K562 (cell line): ENCODE measurements around the gene ZMYM4. TPM values are rescaled to one million over a fixed set of nuclear protein-coding genes. Genes with fewer than 3 reads are reported as not detected.

Source experiments
- ATAC-seq: fragments of 200-7000 bp; cut with Tn5 transposase; 3 replicates; pipeline ENCODE4 v1.9.1; 2020; ENCODE audit warnings: moderate library complexity
- BruUV-seq: library from RNA; stranded (reverse); fragments of 400-500 nt; replicated peaks from 2 replicates; lab custom pipeline; 2021; lab: Mats Ljungman, UMichigan
- CTCF ChIA-PET: fragments of 300-600 bp; formaldehyde crosslinking; extraction: SDS; loops from one replicate; lab custom pipeline; 2021; ENCODE audit warnings: low intra/inter-chr PET ratio; lab: Yijun Ruan, JAX
- POLR2A ChIA-PET: fragments of 300-600, 350-650 bp; sonication (Branson Sonifier 250); formaldehyde crosslinking; extraction: SDS; loops from one replicate; lab custom pipeline; 2021; ENCODE audit warnings: antibody characterized with exemption, inconsistent platforms; lab: Yijun Ruan, JAX
- DNase-seq, 4 experiments: peaks; one replicate each; pipeline versions ENCODE4 v3.0.0 to v3.0.0-alpha.2; 2011 to 2018; ENCODE audit warnings: low spot score in 3 of 4, mixed read lengths in 3 of 4; ENCODE audit errors: extremely low read depth in 1 of 4
- FAIRE-seq: peaks from 2 replicates; lab custom pipeline; 2011; peaks lifted over from hg19 to GRCh38; lab: Jason Lieb, UNC
- H2AFZ ChIP-seq: 2 replicates; pipeline ENCODE4 v1.6.0; 2011; ENCODE audit warnings: low read depth, low read length, control low read depth, inconsistent platforms
- H3K27ac ChIP-seq: fragments of 200-600 bp; 3 replicates; pipeline ENCODE4 v1.8.0; 2011; ENCODE audit warnings: low read depth, mild to moderate bottlenecking, control low read depth, inconsistent platforms, low read length, moderate library complexity, mixed read lengths; ENCODE audit errors: extremely low read depth
- H3K27me3 ChIP-seq, 2 experiments: fragments of 300-600 bp in 1 of 2; 2 replicates in 1 of 2; 3 replicates in 1 of 2; pipeline versions ENCODE4 v1.6.0 to v1.8.0; 2011; ENCODE audit warnings: inconsistent platforms in 2 of 2, low read length in 2 of 2, mild to moderate bottlenecking in 1 of 2, mixed read lengths in 1 of 2, moderate library complexity in 1 of 2; ENCODE audit not compliant: control insufficient read depth in 2 of 2, insufficient read depth in 2 of 2
- H3K36me3 ChIP-seq: fragments of 300-600 bp; 3 replicates; pipeline ENCODE4 v1.8.0; 2011; ENCODE audit warnings: mild to moderate bottlenecking, low read length, inconsistent platforms; ENCODE audit not compliant: control insufficient read depth, insufficient read depth
- H3K4me1 ChIP-seq, 2 experiments: fragments of 200-600 bp in 1 of 2; replicated peaks in 1 of 2; 2 replicates in 1 of 2; 3 replicates in 1 of 2; pipeline versions ENCODE4 v1.5.1 to v1.8.0; 2011; ENCODE audit warnings: inconsistent platforms in 2 of 2, low read length in 2 of 2, mild to moderate bottlenecking in 1 of 2, mixed read lengths in 1 of 2, moderate library complexity in 1 of 2; ENCODE audit not compliant: control insufficient read depth in 2 of 2, insufficient read depth in 2 of 2
- H3K4me2 ChIP-seq: 2 replicates; pipeline ENCODE4 v1.6.1; 2011; ENCODE audit warnings: low read length, control low read depth, inconsistent platforms, mixed read lengths; ENCODE audit not compliant: insufficient read depth
- H3K4me3 ChIP-seq: fragments of 200-600 bp; sonication (generic), shearing (Covaris generic); 2 replicates; pipeline ENCODE4 v1.5.1; 2016; ENCODE audit warnings: control low read depth, inconsistent platforms
- H3K79me2 ChIP-seq: fragments of 200-600 bp; 3 replicates; pipeline ENCODE4 v1.8.0; 2011; ENCODE audit warnings: low read length, inconsistent platforms; ENCODE audit not compliant: control insufficient read depth, insufficient read depth
- H3K9ac ChIP-seq, 2 experiments: 2 replicates each; pipeline versions ENCODE4 v1.6.0 to v1.6.1; 2011; ENCODE audit warnings: low read depth in 2 of 2, low read length in 2 of 2, control low read depth in 1 of 2, inconsistent platforms in 1 of 2, mild to moderate bottlenecking in 1 of 2, mixed read lengths in 1 of 2; ENCODE audit not compliant: insufficient read depth in 1 of 2
- H3K9me1 ChIP-seq: one replicate; pipeline ENCODE4 v1.6.0; 2011; ENCODE audit warnings: inconsistent platforms, mild to moderate bottlenecking, low read length, moderate library complexity; ENCODE audit not compliant: control insufficient read depth, insufficient read depth
- H3K9me3 ChIP-seq: replicated peaks from 2 replicates; pipeline ENCODE4 v1.5.1; 2011; ENCODE audit warnings: low read depth, low read length, inconsistent platforms; ENCODE audit not compliant: control insufficient read depth, insufficient read depth
- H4K20me1 ChIP-seq: replicated peaks from 2 replicates; pipeline ENCODE4 v1.6.1; 2011; ENCODE audit warnings: low read length, inconsistent platforms, mixed read lengths; ENCODE audit not compliant: control insufficient read depth, insufficient read depth
- BRD4 ChIP-seq: fragments of 200-600 bp; sonication (generic); IDR thresholded peaks from 2 replicates; pipeline ENCODE4 v1.6.1; 2017; ENCODE audit warnings: inconsistent platforms
- CHD4 ChIP-seq: fragments of 200-600 bp; sonication (generic); IDR thresholded peaks from 3 replicates; pipeline ENCODE4 v1.6.1; 2012; ENCODE audit warnings: low read depth, mild to moderate bottlenecking, mixed read lengths, low read length, inconsistent platforms; ENCODE audit not compliant: insufficient read depth, insufficient replicate concordance, poor library complexity, severe bottlenecking
- CLOCK ChIP-seq: fragments of 250-450 bp; sonication (Bioruptor Pico); IDR thresholded peaks from 2 replicates; pipeline ENCODE4 v1.4.0; 2020; ENCODE audit warnings: mild to moderate bottlenecking, moderate library complexity, borderline replicate concordance
- DDX20 ChIP-seq: fragments of 450-650 bp; IDR thresholded peaks from 2 replicates; pipeline ENCODE4 v1.6.1; 2016; ENCODE audit warnings: missing genetic modification characterization, low read depth, mild to moderate bottlenecking, missing compliant biosample characterization, moderate library complexity
- GTF2A2 ChIP-seq: IDR thresholded peaks from 2 replicates; pipeline ENCODE4 v1.6.1; 2016; ENCODE audit warnings: mild to moderate bottlenecking, missing genetic modification characterization, missing compliant biosample characterization
- HLTF ChIP-seq: fragments of 450-650 bp; IDR thresholded peaks from 2 replicates; pipeline ENCODE4 v1.6.1; 2016
- PCBP2 ChIP-seq: fragments of 200-400 bp; formaldehyde crosslinking; IDR thresholded peaks from 2 replicates; pipeline ENCODE4 v1.6.1; 2018; ENCODE audit warnings: low read length, low read depth, mild to moderate bottlenecking, moderate library complexity; ENCODE audit not compliant: poor library complexity, severe bottlenecking
- WGBS: fragments of 100-300 bp; shearing (Covaris generic); methylation state at CpG from one replicate; pipeline ENCODE4 v1.1.6; 2016; ENCODE audit warnings: low coverage, mixed read lengths; ENCODE audit not compliant: insufficient coverage; ENCODE audit errors: missing lambda C conversion rate; 5-methylcytosine and 5-hydroxymethylcytosine counted together
- in situ Hi-C: fragments of 300-500 bp; cut with MboI; formaldehyde crosslinking; loops from 4 replicates; pipeline ENCODE4 v1.15.0; 2018; ENCODE audit warnings: inconsistent platforms, mixed read lengths
- intact Hi-C: fragments of 100-400 bp; cut with micrococcal nuclease; formaldehyde crosslinking; loops from 2 replicates; pipeline ENCODE4 v1.14.2; 2022
- polyA plus RNA-seq, 8 experiments: library from polyadenylated mRNA; depleted of rRNA in 4 of 8; stranded (reverse) in 5 of 8; unstranded in 3 of 8; fragments of >200 nt; fragmentation: Nextera tagmentation in 2 of 8; fragmentation: Illumina TruSeq in 1 of 8; extraction: Ambion mirVana in 2 of 8; extraction: Trizol in 1 of 8; gene quantifications; 2 replicates each; pipeline versions ENCODE4 v1.2.1 to v1.2.3, GENCODE V29; 2011 to 2014; ENCODE audit warnings: inconsistent platforms in 1 of 8, missing spikeins in 1 of 8
- total RNA-seq, 7 experiments: library from RNA; depleted of rRNA in 6 of 7; stranded (reverse); fragments of >200 nt in 6 of 7; fragmentation: Illumina TruSeq in 2 of 7; extraction: Trizol in 2 of 7; gene quantifications; 2 replicates each; pipeline versions ENCODE4 v1.2.1 to v1.2.3, GENCODE V29; 2011 to 2021; ENCODE audit warnings: low replicate concordance in 1 of 7
- TF ChIP-seq, protein P1 (sequence below): conservative IDR thresholded peaks from 2 replicates; pipeline ENCODE4 v1.6.1; 2011; ENCODE audit warnings: low read depth, mild to moderate bottlenecking, low read length; ENCODE audit not compliant: control insufficient read depth
- TF ChIP-seq, protein P2 (sequence below): fragments of 450-650 bp; formaldehyde crosslinking; IDR thresholded peaks from 2 replicates; pipeline ENCODE4 v1.4.0; 2022; ENCODE audit warnings: mild to moderate bottlenecking, moderate library complexity

Gene ZMYM4
- total and polyA plus RNA-seq, 9 of the 15 experiments (the other 6 are each of a cell fraction or from before 2014, with no cell fraction given): 15.2 to 77.2 (median 63.3) TPM

DNA sequence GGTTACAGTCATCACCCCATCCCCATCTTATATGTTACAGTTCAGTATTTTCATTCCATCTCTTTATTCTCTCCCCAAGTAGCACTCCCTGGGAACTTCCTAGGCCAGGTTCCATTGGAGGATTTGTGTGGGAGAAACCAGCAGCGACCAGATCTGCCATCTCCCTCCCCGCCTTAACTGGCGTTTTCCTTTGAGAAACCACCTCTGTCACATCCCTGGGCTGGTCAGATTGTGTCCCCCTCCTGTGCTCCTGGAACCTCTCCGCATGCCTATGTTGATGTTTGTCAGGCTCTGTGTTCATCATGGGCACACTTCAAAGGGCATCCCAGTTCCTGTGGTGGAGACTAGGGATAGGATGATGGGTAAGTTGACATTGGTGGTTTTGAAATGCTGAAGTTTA, 162.3 kb downstream of the ZMYM4 start:
- Histone ChIP-seq H3K36me3 (peaks cover 33% of the 10 kb centered on the region; the same call in 2 of the 3 replicates), H3K27me3 (no peaks in the 10 kb centered on the region), H3K9ac (no peak overlapping the region), H3K9me1 (no peaks in the 10 kb centered on the region), H2AFZ (no peak overlapping the region), H3K9me3 (no peaks in the 10 kb centered on the region), H4K20me1 (no peaks in the 10 kb centered on the region), H3K4me2 (no peak overlapping the region), H3K27ac (no peak overlapping the region), H3K79me2 (no peaks in the 10 kb centered on the region), H3K4me1 (peaks cover 10 to 15% of the 10 kb centered on the region in 2 experiments; a peak in 4 of 5 replicates), H3K4me3 (no peak overlapping the region)
- no TSS peak for BruUV-seq
- ChIA-PET POLR2A (interaction anchor here (0.5 to 2.4 kb wide), 4 partner anchors 10 to 232 kb away, joined by 3 to 8 read pairs (median 4); no protein-coding TSS in a partner anchor), CTCF (no interaction called here)
- DNase-seq (no peak), FAIRE-seq (peak; percentile 26), ATAC-seq (no peak)
- intact Hi-C loops (loop anchor here (10.0 kb wide), 1 partner anchor 566 kb away; no protein-coding TSS in a partner anchor), in situ Hi-C loops (no loop called here)
- TF ChIP-seq HLTF (no peak), GTF2A2 (tag) (0 out of 2 replicates have a peak, but pooled peaks have one; percentile 21)
- WGBS: 56% methylated on average over 4 of the region's 4 CpGs

GRCh38 chr1:35431173-35431599, 162.7 kb downstream of the ZMYM4 start:
- Histone ChIP-seq H3K27ac (no peak overlapping the region), H4K20me1 (no peaks in the 10 kb centered on the region), H2AFZ (no peak overlapping the region), H3K27me3 (no peaks in the 10 kb centered on the region), H3K4me1 (peaks cover 10 to 11% of the 10 kb centered on the region in 2 experiments; a peak in 4 of 5 replicates), H3K79me2 (no peaks in the 10 kb centered on the region), H3K36me3 (peaks cover 36% of the 10 kb centered on the region; the same call in 2 of the 3 replicates), H3K9me3 (no peaks in the 10 kb centered on the region), H3K4me3 (no peak overlapping the region), H3K9me1 (no peaks in the 10 kb centered on the region), H3K4me2 (no peak overlapping the region), H3K9ac (no peak overlapping the region)
- in situ Hi-C loops: no loop called here
- intact Hi-C loops: loop anchor here (10.0 kb wide), 1 partner anchor 566 kb away; no protein-coding TSS in a partner anchor
- no TSS peak for BruUV-seq
- ChIA-PET POLR2A (interaction anchor here (0.5 to 2.4 kb wide), 6 partner anchors 9 to 232 kb away, joined by 3 to 8 read pairs (median 4); no protein-coding TSS in a partner anchor), CTCF (no interaction called here)
- DNase-seq: peak in 2 of 4 experiments; percentile 32 to 39
- peak; percentile 74 for FAIRE-seq
- ATAC-seq: peak; percentile 59
- 21% methylated on average over 7 of the region's 7 CpGs for WGBS
- TF ChIP-seq CHD4 (no peak), CLOCK (no peak), DDX20 (tag) (0 out of 2 replicates have a peak, but pooled peaks have one; percentile 16), BRD4 (no peak), PCBP2 (no peak)
- TF ChIP-seq, protein P1, sequence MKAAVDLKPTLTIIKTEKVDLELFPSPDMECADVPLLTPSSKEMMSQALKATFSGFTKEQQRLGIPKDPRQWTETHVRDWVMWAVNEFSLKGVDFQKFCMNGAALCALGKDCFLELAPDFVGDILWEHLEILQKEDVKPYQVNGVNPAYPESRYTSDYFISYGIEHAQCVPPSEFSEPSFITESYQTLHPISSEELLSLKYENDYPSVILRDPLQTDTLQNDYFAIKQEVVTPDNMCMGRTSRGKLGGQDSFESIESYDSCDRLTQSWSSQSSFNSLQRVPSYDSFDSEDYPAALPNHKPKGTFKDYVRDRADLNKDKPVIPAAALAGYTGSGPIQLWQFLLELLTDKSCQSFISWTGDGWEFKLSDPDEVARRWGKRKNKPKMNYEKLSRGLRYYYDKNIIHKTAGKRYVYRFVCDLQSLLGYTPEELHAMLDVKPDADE: no peak
- TF ChIP-seq, protein P2, sequence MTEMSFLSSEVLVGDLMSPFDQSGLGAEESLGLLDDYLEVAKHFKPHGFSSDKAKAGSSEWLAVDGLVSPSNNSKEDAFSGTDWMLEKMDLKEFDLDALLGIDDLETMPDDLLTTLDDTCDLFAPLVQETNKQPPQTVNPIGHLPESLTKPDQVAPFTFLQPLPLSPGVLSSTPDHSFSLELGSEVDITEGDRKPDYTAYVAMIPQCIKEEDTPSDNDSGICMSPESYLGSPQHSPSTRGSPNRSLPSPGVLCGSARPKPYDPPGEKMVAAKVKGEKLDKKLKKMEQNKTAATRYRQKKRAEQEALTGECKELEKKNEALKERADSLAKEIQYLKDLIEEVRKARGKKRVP (CRISPR knock-in tag): no peak
